Measurements from ENCODE around the gene C1orf50.

Gene C1orf50

DNA sequence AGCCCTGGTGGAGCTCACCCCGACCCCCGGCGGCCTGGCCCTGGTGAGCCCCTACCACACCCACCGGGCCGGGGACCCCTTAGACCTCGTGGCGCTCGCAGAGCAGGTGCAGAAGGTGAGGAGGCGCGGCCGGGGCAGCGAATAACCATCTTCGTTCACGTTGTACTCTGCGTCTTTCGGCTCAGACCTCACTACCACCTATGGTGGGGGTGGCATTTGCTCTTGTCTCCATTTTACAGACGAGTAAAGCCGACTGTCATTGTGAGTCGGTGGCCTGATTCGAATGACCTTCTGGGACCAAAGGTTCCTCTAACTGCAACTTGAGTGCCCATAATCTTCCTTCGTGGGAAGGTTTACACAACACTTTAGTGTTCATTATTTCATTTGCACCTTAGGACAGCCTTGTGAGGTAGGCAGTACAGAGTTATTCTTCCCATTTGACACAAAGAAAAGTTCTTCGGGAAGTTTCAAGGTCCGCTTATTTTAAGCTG is 506 bp downstream of the C1orf50 start:
- peak overlapping the region; percentile 88 to 90 for H3K4me3 ChIP-seq (ENCODE audit: low read depth in 1 of 2, low read length in 2 of 2)
- H3K4me1 ChIP-seq (ENCODE audit: insufficient read depth, low read length), result peaks cover 21% of the 10 kb centered on the region
- H3K9me3 ChIP-seq (ENCODE audit: low read length), result no peaks in the 10 kb centered on the region
- H3K27ac ChIP-seq (ENCODE audit: low read depth, low read length), result peak overlapping the region; percentile 81
- no peaks in the 10 kb centered on the region for H3K27me3 ChIP-seq (ENCODE audit: control insufficient read depth in 1 of 2, insufficient read depth in 2 of 2, low read length in 2 of 2)
- H3K36me3 ChIP-seq (ENCODE audit: insufficient read depth, low read length), result no peaks in the 10 kb centered on the region
- peak overlapping the region; percentile 57 for H3K9ac ChIP-seq (ENCODE audit: low read length)

- no peaks in the 10 kb centered on the region for H3K9me3 ChIP-seq (ENCODE audit: low read length)
- peaks cover under 1% of the 10 kb centered on the region for H3K36me3 ChIP-seq (ENCODE audit: insufficient read depth, low read length)
- H3K27me3 ChIP-seq (ENCODE audit: control insufficient read depth in 1 of 2, insufficient read depth in 2 of 2, low read length in 2 of 2), result no peaks in the 10 kb centered on the region
- peak overlapping the region; percentile 57 for H3K9ac ChIP-seq (ENCODE audit: low read length)
- no peak overlapping the region for H3K27ac ChIP-seq (ENCODE audit: low read depth, low read length)
- H3K4me3 ChIP-seq (ENCODE audit: low read depth in 1 of 2, low read length in 2 of 2), result peak overlapping the region; percentile 88 to 90
- H3K4me1 ChIP-seq (ENCODE audit: insufficient read depth, low read length), result peaks cover 21% of the 10 kb centered on the region
Measured at GRCh38 chr1:42768172-42768571, 1.1 kb downstream of the C1orf50 start.

DNA sequence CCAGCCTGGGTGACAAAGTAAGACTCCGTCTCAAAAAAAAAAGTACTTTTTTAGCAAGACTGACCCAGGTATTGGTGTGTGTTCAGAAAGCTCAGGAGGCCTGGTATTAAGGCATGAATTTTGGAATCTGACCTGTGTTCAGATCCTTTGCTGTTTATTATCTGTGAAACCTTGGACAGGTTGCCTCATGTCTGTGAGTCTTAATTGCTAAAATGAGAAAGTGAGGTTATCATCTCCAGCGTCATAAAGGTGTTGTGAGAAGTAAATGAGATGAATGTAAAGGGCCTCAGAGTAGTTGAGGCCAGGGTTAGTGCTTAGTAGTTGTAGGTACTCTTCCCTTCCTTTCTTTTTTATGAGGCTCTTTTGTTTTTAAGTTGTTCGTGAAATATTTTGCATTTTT is 2.8 kb downstream of the C1orf50 start:
- Histone ChIP-seq H3K4me3 (ENCODE audit: low read depth in 1 of 2, low read length in 2 of 2) (no peak overlapping the region), H3K4me1 (ENCODE audit: insufficient read depth, low read length) (peaks cover 16% of the 10 kb centered on the region), H3K27ac (ENCODE audit: low read depth, low read length) (no peak overlapping the region), H3K27me3 (ENCODE audit: control insufficient read depth in 1 of 2, insufficient read depth in 2 of 2, low read length in 2 of 2) (no peaks in the 10 kb centered on the region), H3K9ac (ENCODE audit: low read length) (no peak overlapping the region), H3K9me3 (ENCODE audit: low read length) (no peaks in the 10 kb centered on the region), H3K36me3 (ENCODE audit: insufficient read depth, low read length) (peaks cover 17% of the 10 kb centered on the region)

DNA sequence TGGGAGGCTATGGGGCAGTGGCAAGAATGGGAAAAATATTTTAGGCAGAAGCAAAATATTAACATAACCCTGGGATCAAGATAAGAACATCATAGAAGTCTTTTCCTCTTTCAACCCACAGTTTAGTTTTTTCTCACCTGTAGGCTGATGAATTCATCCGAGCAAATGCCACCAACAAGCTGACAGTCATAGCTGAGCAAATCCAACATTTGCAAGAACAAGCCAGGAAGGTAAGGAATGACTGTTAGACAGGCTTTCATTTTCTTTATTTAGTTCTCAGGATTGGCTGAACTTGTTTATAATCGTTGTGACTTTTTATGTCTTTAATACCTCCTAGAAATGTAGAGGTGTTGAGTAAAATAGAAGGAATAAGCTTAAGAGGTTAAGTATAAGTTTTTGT is 6.4 kb downstream of the C1orf50 start:
- H3K27ac ChIP-seq (ENCODE audit: low read depth, low read length), result no peak overlapping the region

DNA sequence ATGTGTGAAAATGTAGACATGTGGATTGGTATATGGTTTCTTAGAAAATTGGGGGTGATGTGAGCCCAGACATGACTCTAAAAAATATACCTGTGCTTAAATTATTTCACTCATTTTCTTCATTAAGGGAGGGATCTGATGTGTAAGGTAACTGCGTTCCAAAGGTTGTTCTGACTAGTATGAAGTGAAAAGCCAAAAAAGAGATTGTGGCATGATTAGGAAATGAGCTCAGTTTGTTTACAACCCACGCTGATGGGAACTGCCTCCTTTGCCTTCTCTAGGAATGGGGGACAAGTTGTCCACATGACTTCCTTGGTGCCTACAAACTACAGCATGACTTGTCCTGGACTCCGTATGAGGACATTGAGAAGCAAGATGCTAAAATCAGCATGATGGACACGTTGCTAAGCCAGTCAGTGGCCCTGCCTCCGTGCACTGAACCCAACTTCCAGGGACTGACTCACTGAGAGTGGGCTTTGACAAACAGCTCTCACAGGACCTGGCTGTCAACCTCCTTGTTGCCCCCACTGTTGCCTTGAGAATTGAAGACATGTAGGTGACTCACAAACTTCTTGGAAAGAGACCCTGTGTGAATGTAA is 8.0 kb downstream of the C1orf50 start:
- Histone ChIP-seq H3K36me3 (ENCODE audit: insufficient read depth, low read length) (peaks cover 50% of the 10 kb centered on the region), H3K4me3 (ENCODE audit: low read depth in 1 of 2, low read length in 2 of 2) (no peak overlapping the region), H3K27ac (ENCODE audit: low read depth, low read length) (no peak overlapping the region), H3K9me3 (ENCODE audit: low read length) (no peaks in the 10 kb centered on the region), H3K27me3 (ENCODE audit: control insufficient read depth in 1 of 2, insufficient read depth in 2 of 2, low read length in 2 of 2) (no peaks in the 10 kb centered on the region), H3K9ac (ENCODE audit: low read length) (no peak overlapping the region), H3K4me1 (ENCODE audit: insufficient read depth, low read length) (no peaks in the 10 kb centered on the region)

More for the DNA sequence above, 6.4 kb downstream of the C1orf50 start:
- Histone ChIP-seq H3K4me1 (ENCODE audit: insufficient read depth, low read length) (peaks cover 3% of the 10 kb centered on the region), H3K36me3 (ENCODE audit: insufficient read depth, low read length) (peaks cover 50% of the 10 kb centered on the region), H3K4me3 (ENCODE audit: low read depth in 1 of 2, low read length in 2 of 2) (no peak overlapping the region), H3K9me3 (ENCODE audit: low read length) (no peaks in the 10 kb centered on the region), H3K9ac (ENCODE audit: low read length) (no peak overlapping the region), H3K27me3 (ENCODE audit: control insufficient read depth in 1 of 2, insufficient read depth in 2 of 2, low read length in 2 of 2) (no peaks in the 10 kb centered on the region)

- H3K27ac ChIP-seq (ENCODE audit: low read depth, low read length), result no peak overlapping the region
Measured at GRCh38 chr1:42776502-42776901, 9.5 kb downstream of the C1orf50 start.

GRCh38 chr1:42777852-42778251 is 10.8 kb downstream of the C1orf50 start:
- H3K36me3 ChIP-seq (ENCODE audit: insufficient read depth, low read length), result peaks cover 60% of the 10 kb centered on the region
- no peak overlapping the region for H3K9ac ChIP-seq (ENCODE audit: low read length)
- H3K4me1 ChIP-seq (ENCODE audit: insufficient read depth, low read length), result no peaks in the 10 kb centered on the region
- no peak overlapping the region for H3K27ac ChIP-seq (ENCODE audit: low read depth, low read length)
- H3K27me3 ChIP-seq (ENCODE audit: control insufficient read depth in 1 of 2, insufficient read depth in 2 of 2, low read length in 2 of 2), result no peaks in the 10 kb centered on the region
- H3K4me3 ChIP-seq (ENCODE audit: low read depth in 1 of 2, low read length in 2 of 2), result no peak overlapping the region
- H3K9me3 ChIP-seq (ENCODE audit: low read length), result no peaks in the 10 kb centered on the region

More at GRCh38 chr1:42776502-42776901, 9.5 kb downstream of the C1orf50 start:
- no peaks in the 10 kb centered on the region for H3K9me3 ChIP-seq (ENCODE audit: low read length)
- H3K4me3 ChIP-seq (ENCODE audit: low read depth in 1 of 2, low read length in 2 of 2), result no peak overlapping the region
- H3K4me1 ChIP-seq (ENCODE audit: insufficient read depth, low read length), result no peaks in the 10 kb centered on the region
- H3K9ac ChIP-seq (ENCODE audit: low read length), result no peak overlapping the region
- no peaks in the 10 kb centered on the region for H3K27me3 ChIP-seq (ENCODE audit: control insufficient read depth in 1 of 2, insufficient read depth in 2 of 2, low read length in 2 of 2)
- H3K36me3 ChIP-seq (ENCODE audit: insufficient read depth, low read length), result peaks cover 60% of the 10 kb centered on the region

GRCh38 chr1:42779725-42780124 is 12.7 kb downstream of the C1orf50 start:
- peaks cover 44% of the 10 kb centered on the region for H3K36me3 ChIP-seq (ENCODE audit: insufficient read depth, low read length)
- H3K27me3 ChIP-seq (ENCODE audit: control insufficient read depth in 1 of 2, insufficient read depth in 2 of 2, low read length in 2 of 2), result no peaks in the 10 kb centered on the region

GRCh38 chr1:42780176-42780575 is 13.1 kb downstream of the C1orf50 start:
- H3K4me3 ChIP-seq (ENCODE audit: low read depth in 1 of 2, low read length in 2 of 2), result no peak overlapping the region
- H3K4me1 ChIP-seq (ENCODE audit: insufficient read depth, low read length), result no peaks in the 10 kb centered on the region
- H3K36me3 ChIP-seq (ENCODE audit: insufficient read depth, low read length), result peaks cover 40% of the 10 kb centered on the region
- H3K9me3 ChIP-seq (ENCODE audit: low read length), result no peaks in the 10 kb centered on the region
- no peak overlapping the region for H3K9ac ChIP-seq (ENCODE audit: low read length)
- no peaks in the 10 kb centered on the region for H3K27me3 ChIP-seq (ENCODE audit: control insufficient read depth in 1 of 2, insufficient read depth in 2 of 2, low read length in 2 of 2)
- no peak overlapping the region for H3K27ac ChIP-seq (ENCODE audit: low read depth, low read length)

More at GRCh38 chr1:42779725-42780124, 12.7 kb downstream of the C1orf50 start:
- no peak overlapping the region for H3K27ac ChIP-seq (ENCODE audit: low read depth, low read length)
- H3K4me1 ChIP-seq (ENCODE audit: insufficient read depth, low read length), result no peaks in the 10 kb centered on the region
- H3K4me3 ChIP-seq (ENCODE audit: low read depth in 1 of 2, low read length in 2 of 2), result no peak overlapping the region
- H3K9ac ChIP-seq (ENCODE audit: low read length), result no peak overlapping the region
- no peaks in the 10 kb centered on the region for H3K9me3 ChIP-seq (ENCODE audit: low read length)

GRCh38 chr1:42783092-42783491 is 16.0 kb downstream of the C1orf50 start:
- Histone ChIP-seq H3K9me3 (ENCODE audit: low read length) (no peaks in the 10 kb centered on the region), H3K36me3 (ENCODE audit: insufficient read depth, low read length) (peaks cover 12% of the 10 kb centered on the region), H3K9ac (ENCODE audit: low read length) (no peak overlapping the region), H3K4me1 (ENCODE audit: insufficient read depth, low read length) (no peaks in the 10 kb centered on the region), H3K27me3 (ENCODE audit: control insufficient read depth in 1 of 2, insufficient read depth in 2 of 2, low read length in 2 of 2) (no peaks in the 10 kb centered on the region), H3K4me3 (ENCODE audit: low read depth in 1 of 2, low read length in 2 of 2) (no peak overlapping the region), H3K27ac (ENCODE audit: low read depth, low read length) (no peak overlapping the region)

GRCh38 chr1:42784547-42784945 is 17.5 kb downstream of the C1orf50 start:
- no peaks in the 10 kb centered on the region for H3K27me3 ChIP-seq (ENCODE audit: control insufficient read depth in 1 of 2, insufficient read depth in 2 of 2, low read length in 2 of 2)
- no peak overlapping the region for H3K27ac ChIP-seq (ENCODE audit: low read depth, low read length)
- H3K4me1 ChIP-seq (ENCODE audit: insufficient read depth, low read length), result no peaks in the 10 kb centered on the region
- H3K36me3 ChIP-seq (ENCODE audit: insufficient read depth, low read length), result peaks cover 10% of the 10 kb centered on the region
- no peak overlapping the region for H3K9ac ChIP-seq (ENCODE audit: low read length)
- H3K4me3 ChIP-seq (ENCODE audit: low read depth in 1 of 2, low read length in 2 of 2), result peak overlapping the region; percentile 22 to 59
- H3K9me3 ChIP-seq (ENCODE audit: low read length), result no peaks in the 10 kb centered on the region

Measured in muscle layer of colon (tissue), 2 donors.